Loucy (cell line): ENCODE results near the gene CORO1C.
A peak's percentile ranks its signal among the peaks of the same experiment; 100 is the strongest.

Experiments
- H2AFZ ChIP-seq: fragments of 200-600 bp; sonication (generic); 2 replicates; pipeline ENCODE4 v1.6.0; 2016; ENCODE audit warnings: antibody characterized with exemption, mild to moderate bottlenecking, low read length, moderate library complexity
- H3F3A ChIP-seq: fragments of 200-600 bp; 2 replicates; pipeline ENCODE4 v1.6.0; 2016; ENCODE audit warnings: antibody characterized with exemption, low read depth, mild to moderate bottlenecking
- H3K27me3 ChIP-seq: fragments of 200-600 bp; sonication (generic); 2 replicates; pipeline ENCODE4 v1.6.1; 2014; ENCODE audit warnings: low read length, mild to moderate bottlenecking; ENCODE audit not compliant: insufficient read depth, poor library complexity, severe bottlenecking
- H3K36me3 ChIP-seq: fragments of 200-600 bp; sonication (generic); 2 replicates; pipeline ENCODE4 v1.6.1; 2016; ENCODE audit warnings: low read length; ENCODE audit not compliant: insufficient read depth
- H3K4me1 ChIP-seq: fragments of 200-600 bp; sonication (generic); 2 replicates; pipeline ENCODE4 v1.5.1; 2014; ENCODE audit warnings: low read length, mild to moderate bottlenecking; ENCODE audit not compliant: insufficient read depth, poor library complexity, severe bottlenecking
- H3K4me2 ChIP-seq: fragments of 200-600 bp; sonication (generic); 2 replicates; pipeline ENCODE4 v1.6.0; 2014; ENCODE audit warnings: antibody characterized with exemption, low read length, low read depth, mild to moderate bottlenecking; ENCODE audit not compliant: poor library complexity, severe bottlenecking
- H3K4me3 ChIP-seq: fragments of 200-600 bp; sonication (generic); 2 replicates; pipeline ENCODE4 v1.5.1; 2014; ENCODE audit warnings: low read length, mild to moderate bottlenecking, mixed read lengths; ENCODE audit not compliant: poor library complexity, severe bottlenecking
- H3K79me2 ChIP-seq: fragments of 200-600 bp; sonication (generic); 2 replicates; pipeline ENCODE4 v1.6.1; 2014; ENCODE audit warnings: low read length; ENCODE audit not compliant: insufficient read depth
- H3K9ac ChIP-seq: fragments of 200-600 bp; sonication (generic); 2 replicates; pipeline ENCODE4 v1.6.0; 2014; ENCODE audit warnings: mild to moderate bottlenecking, low read depth, low read length, moderate library complexity; ENCODE audit not compliant: poor library complexity, severe bottlenecking
- H3K9me2 ChIP-seq: fragments of 200-600 bp; sonication (generic); replicated peaks from 2 replicates; pipeline ENCODE4 v1.6.1; 2016; ENCODE audit warnings: low read depth, low read length, mixed read lengths
- H3K9me3 ChIP-seq: fragments of 200-600 bp; sonication (generic); 2 replicates; pipeline ENCODE4 v1.6.1; 2014; ENCODE audit warnings: mild to moderate bottlenecking, antibody characterized with exemption, low read length, low read depth; ENCODE audit not compliant: insufficient read depth
- H4K20me1 ChIP-seq: fragments of 200-600 bp; sonication (generic); 2 replicates; pipeline ENCODE4 v1.6.0; 2014; ENCODE audit warnings: antibody characterized with exemption, low read length, mild to moderate bottlenecking; ENCODE audit not compliant: insufficient read depth, poor library complexity, severe bottlenecking
- EZH2phosphoT487 ChIP-seq: fragments of 200-600 bp; IDR thresholded peaks from 2 replicates; pipeline ENCODE4 v1.6.1; 2018; ENCODE audit warnings: antibody characterized with exemption, mild to moderate bottlenecking, moderate library complexity, borderline replicate concordance
- TF ChIP-seq, protein P1 (sequence below): fragments of 200-600 bp; sonication (generic); conservative IDR thresholded peaks from 2 replicates; pipeline ENCODE4 v1.5.1; 2014; ENCODE audit warnings: mild to moderate bottlenecking, antibody characterized with exemption, low read length

CORO1C gene

DNA sequence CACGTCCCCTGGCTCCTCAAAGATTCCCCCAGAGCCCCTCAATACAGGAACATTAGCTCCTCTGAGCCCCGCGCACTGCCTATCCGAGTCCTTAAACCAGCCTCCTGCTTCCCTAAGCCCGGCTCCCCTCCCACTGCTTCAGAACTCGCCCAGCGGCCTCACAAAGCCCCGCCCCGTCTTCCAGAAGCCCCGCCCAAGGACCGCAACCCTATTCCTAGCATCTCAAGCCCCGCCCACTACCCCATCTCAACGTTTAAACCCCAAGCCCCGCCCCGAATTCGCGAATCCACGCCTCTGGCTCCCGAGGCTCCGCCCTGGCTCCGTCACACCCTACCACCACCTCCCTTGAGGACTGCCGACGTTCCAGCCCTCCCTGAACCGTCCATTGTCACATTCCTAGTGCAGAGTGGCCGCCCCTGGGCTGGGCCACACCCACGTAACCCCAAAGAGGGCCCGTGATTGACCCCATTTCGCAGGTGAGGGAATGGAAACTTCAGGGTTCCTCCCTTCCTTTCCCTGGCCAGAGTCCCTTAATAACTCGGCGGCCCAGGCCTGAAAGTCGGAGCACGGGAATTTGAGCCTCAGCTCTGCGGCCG is 646 bp upstream of the CORO1C start:
- Histone ChIP-seq H3K4me1 (peaks cover 40% of the 10 kb centered on the region), H3K9me2 (no peaks in the 10 kb centered on the region), H3K27me3 (no peaks in the 10 kb centered on the region), H3F3A (no peaks in the 10 kb centered on the region), H3K36me3 (no peaks in the 10 kb centered on the region), H3K4me3 (peak overlapping the region; percentile 92), H2AFZ (peak overlapping the region; percentile 99), H3K9ac (peak overlapping the region; percentile 75), H4K20me1 (peaks cover 39% of the 10 kb centered on the region), H3K79me2 (peaks cover 43% of the 10 kb centered on the region), H3K4me2 (peak overlapping the region; percentile 57), H3K9me3 (no peaks in the 10 kb centered on the region)
- TF ChIP-seq, protein P1, sequence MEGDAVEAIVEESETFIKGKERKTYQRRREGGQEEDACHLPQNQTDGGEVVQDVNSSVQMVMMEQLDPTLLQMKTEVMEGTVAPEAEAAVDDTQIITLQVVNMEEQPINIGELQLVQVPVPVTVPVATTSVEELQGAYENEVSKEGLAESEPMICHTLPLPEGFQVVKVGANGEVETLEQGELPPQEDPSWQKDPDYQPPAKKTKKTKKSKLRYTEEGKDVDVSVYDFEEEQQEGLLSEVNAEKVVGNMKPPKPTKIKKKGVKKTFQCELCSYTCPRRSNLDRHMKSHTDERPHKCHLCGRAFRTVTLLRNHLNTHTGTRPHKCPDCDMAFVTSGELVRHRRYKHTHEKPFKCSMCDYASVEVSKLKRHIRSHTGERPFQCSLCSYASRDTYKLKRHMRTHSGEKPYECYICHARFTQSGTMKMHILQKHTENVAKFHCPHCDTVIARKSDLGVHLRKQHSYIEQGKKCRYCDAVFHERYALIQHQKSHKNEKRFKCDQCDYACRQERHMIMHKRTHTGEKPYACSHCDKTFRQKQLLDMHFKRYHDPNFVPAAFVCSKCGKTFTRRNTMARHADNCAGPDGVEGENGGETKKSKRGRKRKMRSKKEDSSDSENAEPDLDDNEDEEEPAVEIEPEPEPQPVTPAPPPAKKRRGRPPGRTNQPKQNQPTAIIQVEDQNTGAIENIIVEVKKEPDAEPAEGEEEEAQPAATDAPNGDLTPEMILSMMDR: no peak
- TF ChIP-seq EZH2phosphoT487: no peak

DNA sequence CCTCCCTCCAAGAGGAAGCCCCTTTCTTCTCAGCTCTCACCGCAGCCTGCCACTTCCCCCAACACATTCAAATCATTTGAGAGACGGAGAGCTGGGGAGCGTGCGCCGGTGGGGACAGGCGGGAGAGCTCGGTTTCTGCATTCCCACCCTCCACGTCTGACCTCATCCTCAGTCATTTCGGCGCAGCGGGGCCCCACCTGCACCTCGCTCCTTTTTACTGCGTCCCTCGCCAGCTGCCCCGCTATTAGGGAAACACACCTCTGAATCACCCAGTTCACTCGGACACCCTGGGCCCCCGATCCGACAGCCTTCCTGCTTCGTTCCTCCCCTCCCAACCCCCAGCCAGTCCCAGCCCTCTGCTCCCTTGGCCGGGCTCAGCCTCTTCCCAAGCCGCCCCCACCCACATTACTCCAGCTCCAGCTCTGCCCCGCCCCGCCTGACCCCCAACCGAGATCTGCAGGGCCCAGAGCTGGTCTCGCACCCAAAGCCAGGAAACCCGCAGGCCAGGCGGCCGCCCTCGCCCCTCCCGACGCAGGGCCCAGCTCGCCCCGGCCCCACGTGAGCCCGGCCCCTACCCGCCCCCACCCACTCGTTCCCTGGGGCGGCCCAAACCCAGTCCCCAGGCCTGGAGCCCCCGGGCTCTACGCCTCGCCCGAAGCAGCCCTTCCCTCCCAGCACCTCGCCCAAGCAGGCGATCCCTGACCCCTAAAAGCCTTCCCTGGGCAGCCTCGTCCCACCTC is 783 bp downstream of the CORO1C start:
- Histone ChIP-seq H3K36me3 (no peaks in the 10 kb centered on the region), H3F3A (no peaks in the 10 kb centered on the region), H3K4me3 (peak overlapping the region; percentile 92), H3K4me2 (peak overlapping the region; percentile 87), H3K27me3 (no peaks in the 10 kb centered on the region), H3K9ac (peak overlapping the region; percentile 85), H3K9me3 (no peaks in the 10 kb centered on the region), H3K79me2 (peaks cover 54% of the 10 kb centered on the region), H4K20me1 (peaks cover 40% of the 10 kb centered on the region), H3K4me1 (peaks cover 46% of the 10 kb centered on the region), H3K9me2 (no peaks in the 10 kb centered on the region), H2AFZ (peak overlapping the region; percentile 59)
- TF ChIP-seq EZH2phosphoT487: no peak

DNA sequence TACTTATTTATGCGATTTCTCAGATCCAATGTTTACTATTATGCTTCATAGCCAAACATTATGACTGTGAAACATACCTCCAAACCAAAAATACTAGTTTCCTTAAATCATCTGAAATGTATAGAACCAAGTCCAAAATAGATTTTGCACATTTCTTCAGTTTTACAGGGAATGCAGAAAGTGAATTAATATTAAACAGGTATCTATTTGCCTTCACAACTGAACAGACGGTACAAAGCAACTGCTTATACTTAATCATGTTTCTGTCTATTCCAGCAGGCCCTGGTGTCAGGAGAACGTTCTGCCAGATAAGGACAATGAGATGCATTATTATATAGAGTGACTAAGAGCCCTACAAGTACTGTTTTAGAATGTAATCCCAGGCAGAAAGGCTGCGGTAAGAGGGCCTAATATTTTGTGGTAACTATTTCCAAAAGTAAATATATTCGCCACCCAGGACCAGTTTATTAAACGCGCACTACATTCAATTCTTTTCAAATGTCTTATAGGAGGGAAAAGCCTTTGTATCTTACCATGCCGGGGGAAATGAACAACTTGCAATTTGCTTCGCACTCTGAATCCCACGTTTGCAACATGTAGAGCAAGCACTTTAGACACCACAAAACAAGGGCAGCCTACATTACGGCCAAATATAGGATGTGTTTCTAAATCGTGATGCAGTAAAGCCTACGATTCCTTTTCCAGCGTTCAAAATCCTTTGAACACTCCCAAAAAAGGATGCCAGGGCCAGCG is 1.5 kb downstream of the CORO1C start:
- peaks cover 61% of the 10 kb centered on the region for H3K79me2 ChIP-seq
- H3F3A ChIP-seq: peaks cover 7% of the 10 kb centered on the region; the same call in 1 of the 2 replicates
- peak overlapping the region; percentile 85 for H3K9ac ChIP-seq
- no peaks in the 10 kb centered on the region for H3K36me3 ChIP-seq
- no peaks in the 10 kb centered on the region for H3K27me3 ChIP-seq
- no peaks in the 10 kb centered on the region for H3K9me2 ChIP-seq
- peak overlapping the region; percentile 92 for H3K4me3 ChIP-seq
- H3K4me2 ChIP-seq: peak overlapping the region; percentile 87
- H2AFZ ChIP-seq: peak overlapping the region; percentile 59
- H3K9me3 ChIP-seq: no peaks in the 10 kb centered on the region
- H4K20me1 ChIP-seq: peaks cover 47% of the 10 kb centered on the region
- TF ChIP-seq, protein P1: no peak
- no peak for TF ChIP-seq EZH2phosphoT487
- peaks cover 53% of the 10 kb centered on the region for H3K4me1 ChIP-seq
